GM10266 (cell line): ENCODE results near the gene FPGS.
A peak's percentile ranks its signal among the peaks of the same experiment; 100 is the strongest.
"Not testable (repeated sequence)": the region's sequence is repeated elsewhere in the genome, so short reads cannot be mapped to it uniquely, and the experiment has no call there.

Source experiments
- DNase-seq: peaks from one replicate; pipeline ENCODE4 v3.0.0; 2012; ENCODE audit errors: extremely low spot score
- TF ChIP-seq, protein P1 (sequence below): IDR thresholded peaks from 2 replicates; pipeline ENCODE4 v1.5.1; 2012; ENCODE audit warnings: mild to moderate bottlenecking, low read depth; ENCODE audit not compliant: control insufficient read depth, insufficient read depth; ENCODE audit errors: missing control alignments

The FPGS gene

DNA sequence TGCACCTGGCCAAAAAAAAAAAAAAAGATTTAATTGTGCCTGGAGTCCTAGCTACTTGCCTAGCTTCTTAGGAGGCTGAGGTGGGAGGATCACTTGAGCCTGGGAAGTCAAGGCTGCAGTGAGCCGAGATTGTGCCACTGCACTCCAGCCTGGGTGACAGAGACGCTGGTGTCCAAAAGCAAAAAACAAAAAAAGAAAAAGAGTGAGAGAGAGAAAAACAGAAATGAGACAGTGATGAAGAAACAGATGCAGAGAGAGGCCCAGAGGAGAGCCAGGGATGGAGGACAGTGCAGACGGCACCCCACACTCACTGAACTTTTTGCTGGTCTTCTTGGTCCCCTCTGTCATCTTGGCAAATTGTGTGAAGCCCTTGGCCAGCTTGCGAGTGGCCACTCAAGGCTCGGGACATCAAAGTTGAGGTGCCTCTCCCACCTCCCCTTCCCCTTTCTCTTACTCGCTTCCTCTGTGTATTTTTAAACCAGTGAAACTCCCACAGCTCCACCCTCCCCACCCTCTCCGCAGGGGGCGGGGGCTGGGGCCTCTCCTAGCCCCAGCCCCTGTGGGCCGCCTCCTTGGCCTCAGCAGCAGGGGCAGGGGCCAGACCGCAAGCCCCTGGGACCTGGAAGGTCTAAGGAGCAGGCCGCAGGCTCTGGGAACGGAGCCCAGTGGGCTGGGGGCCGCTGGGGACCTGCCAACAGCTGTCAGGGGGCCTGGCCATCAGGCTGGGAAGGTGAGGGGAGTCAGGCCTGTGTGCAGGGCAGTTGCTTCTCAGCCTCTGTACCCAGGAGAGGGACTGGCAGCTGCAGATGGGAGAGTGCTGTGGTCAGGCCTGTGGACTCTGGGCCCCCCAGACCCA, 24.2 kb upstream of the FPGS start, which contains the start of gene SH2D3C:
Gene SH2D3C, minus strand, starts transcription at position 387 of the 856 bp plus-strand sequence. Its CDS starts 39 bp downstream, at position 348.
- TF ChIP-seq, protein P1, sequence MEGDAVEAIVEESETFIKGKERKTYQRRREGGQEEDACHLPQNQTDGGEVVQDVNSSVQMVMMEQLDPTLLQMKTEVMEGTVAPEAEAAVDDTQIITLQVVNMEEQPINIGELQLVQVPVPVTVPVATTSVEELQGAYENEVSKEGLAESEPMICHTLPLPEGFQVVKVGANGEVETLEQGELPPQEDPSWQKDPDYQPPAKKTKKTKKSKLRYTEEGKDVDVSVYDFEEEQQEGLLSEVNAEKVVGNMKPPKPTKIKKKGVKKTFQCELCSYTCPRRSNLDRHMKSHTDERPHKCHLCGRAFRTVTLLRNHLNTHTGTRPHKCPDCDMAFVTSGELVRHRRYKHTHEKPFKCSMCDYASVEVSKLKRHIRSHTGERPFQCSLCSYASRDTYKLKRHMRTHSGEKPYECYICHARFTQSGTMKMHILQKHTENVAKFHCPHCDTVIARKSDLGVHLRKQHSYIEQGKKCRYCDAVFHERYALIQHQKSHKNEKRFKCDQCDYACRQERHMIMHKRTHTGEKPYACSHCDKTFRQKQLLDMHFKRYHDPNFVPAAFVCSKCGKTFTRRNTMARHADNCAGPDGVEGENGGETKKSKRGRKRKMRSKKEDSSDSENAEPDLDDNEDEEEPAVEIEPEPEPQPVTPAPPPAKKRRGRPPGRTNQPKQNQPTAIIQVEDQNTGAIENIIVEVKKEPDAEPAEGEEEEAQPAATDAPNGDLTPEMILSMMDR = no peak
- no peak for DNase-seq

DNA sequence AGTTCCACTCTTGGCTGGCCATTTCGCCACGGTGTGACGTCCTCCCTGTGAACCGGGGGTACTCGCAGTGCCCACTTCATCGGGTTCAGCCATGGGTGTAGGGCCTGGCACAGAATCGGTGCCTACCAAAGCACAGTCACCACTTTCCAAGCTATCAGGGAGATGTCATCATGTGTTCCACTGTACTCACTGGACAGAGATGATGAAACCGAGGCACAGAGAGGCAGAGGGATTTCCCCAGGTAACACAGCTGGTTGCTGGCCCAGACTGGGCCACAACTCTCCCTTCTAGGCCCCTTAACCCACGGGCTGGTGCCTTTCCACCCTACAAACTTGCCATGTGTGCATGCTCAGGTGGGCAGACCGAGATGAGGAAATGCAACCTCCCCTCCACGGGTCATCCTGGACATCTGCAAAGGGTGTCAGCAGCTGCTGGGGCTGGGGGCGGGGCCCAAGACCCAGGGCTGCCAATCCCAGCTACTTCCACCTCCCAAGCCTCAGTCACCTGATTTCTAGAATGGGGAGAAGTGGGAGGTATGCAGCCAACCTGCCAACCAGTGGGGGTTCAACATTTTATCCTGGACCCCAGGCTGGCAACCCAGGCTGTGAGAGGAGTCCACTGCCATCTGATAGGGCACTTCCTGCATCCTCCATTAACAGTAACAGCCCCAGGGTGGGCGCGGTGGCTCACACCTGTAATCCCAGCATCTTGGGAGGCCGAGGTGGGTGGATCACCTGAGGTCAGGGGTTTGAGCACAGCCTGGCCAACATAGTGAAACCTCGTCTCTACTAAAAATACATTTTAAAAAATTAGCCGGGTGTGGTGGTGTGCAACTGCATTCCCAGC, 23.3 kb upstream of the FPGS start:
- TF ChIP-seq, protein P1 = no peak
- no peak for DNase-seq

DNA sequence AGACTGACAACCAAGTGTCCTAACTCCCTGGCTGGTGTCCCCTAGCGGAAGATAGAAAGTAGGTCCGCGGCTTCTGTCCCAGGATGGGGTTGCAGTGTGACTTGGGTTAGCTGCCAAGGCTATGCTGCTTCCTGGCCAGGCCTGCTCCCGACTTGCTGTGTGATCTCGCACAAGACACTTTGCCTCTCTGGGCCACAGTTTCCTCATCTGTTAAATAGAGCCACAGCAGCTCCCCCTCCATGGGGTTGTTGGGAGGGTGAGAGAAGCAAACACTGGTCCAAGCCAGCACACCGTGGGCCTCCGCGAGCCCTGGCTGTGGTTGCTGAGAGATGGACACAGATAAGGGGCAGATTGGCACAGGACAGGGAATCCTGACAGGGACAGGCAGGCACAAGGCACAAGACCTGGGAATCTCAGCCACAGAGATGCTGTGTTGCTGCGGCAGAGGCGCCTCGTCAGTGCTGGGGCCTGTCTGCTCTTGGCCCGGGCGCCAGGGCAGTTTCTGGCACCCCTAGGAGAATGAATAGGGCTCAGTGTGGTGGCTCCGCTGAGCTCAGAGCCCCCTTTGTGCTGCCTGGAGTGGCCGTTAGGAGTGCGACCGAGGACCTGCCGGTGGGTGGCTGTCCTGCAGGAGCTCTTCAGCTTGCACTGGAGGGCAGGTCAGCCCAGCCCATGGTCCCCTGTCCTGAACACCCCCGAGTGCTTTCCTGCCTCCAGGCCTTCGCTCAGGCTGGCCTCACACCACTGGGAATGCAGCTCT, 22.4 kb upstream of the FPGS start:
- no peak for DNase-seq
- TF ChIP-seq, protein P1 = no peak

DNA sequence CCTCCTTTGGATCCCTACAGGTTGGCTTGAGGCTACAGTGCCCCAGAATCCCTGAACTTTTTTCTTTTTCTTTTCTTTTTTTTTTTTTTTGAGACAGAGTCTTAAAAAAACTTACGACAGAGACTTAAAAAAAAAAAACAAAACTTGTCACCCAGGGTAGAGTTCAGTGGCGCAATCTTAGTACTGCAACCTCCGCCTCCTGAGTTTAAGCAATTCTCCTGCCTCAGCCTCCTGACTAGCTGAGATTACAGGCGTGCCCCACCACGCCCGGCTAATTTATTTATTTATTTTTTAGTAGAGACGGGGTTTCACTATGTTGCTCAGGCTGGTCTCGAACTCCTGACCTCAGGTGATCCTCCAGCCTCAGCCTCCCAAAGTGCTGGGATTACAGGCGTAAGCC, 21.8 kb upstream of the FPGS start:
- not testable (repeated sequence) for DNase-seq

DNA sequence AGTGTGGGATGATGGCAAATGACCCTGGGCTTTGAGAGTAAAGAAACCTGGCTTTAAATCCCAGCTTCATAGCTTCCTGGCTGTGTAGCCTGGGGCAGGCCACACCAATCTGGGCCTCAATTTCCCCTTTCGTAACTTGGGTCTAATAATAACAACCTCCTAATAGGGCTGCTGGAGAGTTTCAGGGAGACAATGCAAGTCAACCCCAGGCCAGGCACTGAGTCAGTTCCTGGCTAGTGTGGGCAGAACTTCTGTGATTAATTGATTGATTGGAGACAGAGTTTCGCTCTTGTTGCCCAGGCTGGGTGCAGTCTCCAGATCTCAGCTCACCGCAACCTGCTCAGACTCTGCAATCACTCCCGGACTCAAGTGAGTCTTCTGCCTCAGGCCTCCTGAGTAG, 20.9 kb upstream of the FPGS start:
- TF ChIP-seq, protein P1 = no peak
- DNase-seq = no peak

DNA sequence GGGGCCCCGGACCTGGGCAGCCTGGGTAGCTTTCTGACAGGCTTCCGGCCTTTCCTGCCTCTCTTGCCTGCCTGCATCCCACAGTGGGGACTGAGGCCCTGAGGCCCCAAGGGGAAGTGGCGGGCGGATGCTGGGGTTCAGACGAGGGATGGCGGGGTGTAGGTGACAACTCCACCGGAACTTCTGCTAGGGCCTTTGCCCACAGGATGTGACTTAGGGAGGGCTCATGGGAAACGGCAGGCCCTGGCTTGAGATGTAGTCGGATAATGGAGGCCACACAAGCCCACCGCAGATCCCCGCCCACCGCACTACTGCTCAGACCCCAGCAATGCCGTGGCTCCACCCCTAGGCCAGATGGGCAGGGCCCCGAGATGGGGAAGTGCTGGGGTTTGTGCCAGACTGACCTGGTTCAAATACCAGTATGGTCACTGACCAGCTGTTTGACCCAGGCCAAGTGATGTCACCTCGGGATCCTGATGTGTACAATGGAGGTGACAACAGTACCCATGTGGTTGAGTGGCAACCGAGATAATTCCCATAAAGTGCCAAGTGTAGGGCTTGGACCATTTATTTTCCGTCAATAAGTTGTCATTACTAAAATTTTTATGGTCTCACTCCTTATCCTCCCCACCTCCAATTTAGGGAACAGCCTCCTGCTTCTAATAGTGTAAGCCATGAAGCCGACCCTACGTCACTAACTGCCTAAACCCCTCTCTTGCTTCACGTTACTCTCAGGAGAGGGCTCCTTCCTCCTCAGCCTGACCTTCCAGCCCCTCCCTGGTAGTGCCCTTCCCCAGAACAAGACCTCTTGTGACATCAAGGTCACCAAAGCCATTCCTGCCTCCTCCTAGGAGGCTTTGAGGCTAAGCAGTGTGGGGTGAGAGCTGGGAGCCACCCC, 19.3 kb upstream of the FPGS start:
- TF ChIP-seq, protein P1 = no peak
- peak; percentile 67 for DNase-seq
